Stimulated activated CD4-positive, alpha-beta T cell treated with anti-CD3 and anti-CD28 coated beads, Interleukin-2, amount 100 ng/mL, for 4 hours (primary cell): ENCODE results near the gene NEK9.
A peak's percentile ranks its signal among the peaks of the same experiment; 100 is the strongest.
"Not testable (repeated sequence)": the region's sequence is repeated elsewhere in the genome, so short reads cannot be mapped to it uniquely, and the experiment has no call there.

Experiments used
- DNase-seq: peaks from one replicate; pipeline ENCODE4 v3.0.0-alpha.2; 2020; ENCODE audit warnings: low read depth

The NEK9 gene

DNA sequence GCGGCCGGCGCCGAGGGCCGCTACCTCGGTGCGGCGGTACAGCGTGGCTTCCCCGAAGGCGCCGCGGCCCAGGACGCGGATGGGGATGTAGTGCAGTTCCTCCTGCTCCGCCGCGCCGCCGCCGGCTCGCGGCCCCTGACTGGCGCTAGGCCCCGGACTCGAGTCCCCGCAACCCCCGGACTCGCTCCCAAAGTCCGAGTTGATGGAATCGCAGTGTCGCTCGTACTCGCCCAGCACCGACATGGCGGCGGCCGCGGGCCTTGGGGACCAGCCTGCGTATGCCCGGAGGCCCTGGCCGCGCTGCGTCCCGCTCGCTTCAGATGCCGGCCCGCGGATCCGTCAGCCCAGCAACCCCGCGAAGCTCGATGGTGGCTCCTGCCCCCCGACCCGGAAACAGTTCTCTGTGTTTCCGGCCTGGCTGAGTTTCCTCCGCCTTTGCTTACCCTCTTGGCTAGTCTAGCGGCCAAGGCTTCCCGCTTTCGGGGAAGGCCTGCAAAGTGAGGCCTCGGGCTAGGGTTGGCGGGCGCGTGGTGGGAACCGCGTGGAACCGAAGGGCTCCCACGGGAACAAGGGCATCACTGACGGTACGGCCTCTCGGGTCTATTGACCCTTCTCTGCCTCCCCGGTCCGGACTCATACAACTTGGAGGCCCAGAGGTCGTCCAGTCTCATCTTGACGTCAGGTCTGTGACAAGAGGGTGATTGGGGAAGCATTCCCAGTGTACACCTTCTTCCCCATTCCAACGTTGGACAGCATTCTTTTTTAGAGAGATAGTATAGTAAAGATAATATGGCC is at the start of gene NEK9:
TSS of gene NEK9 (minus strand) at position 370 of the 795 bp plus-strand sequence. CDS start at position 243, 127 bp downstream.
- peak; percentile 77 for DNase-seq

DNA sequence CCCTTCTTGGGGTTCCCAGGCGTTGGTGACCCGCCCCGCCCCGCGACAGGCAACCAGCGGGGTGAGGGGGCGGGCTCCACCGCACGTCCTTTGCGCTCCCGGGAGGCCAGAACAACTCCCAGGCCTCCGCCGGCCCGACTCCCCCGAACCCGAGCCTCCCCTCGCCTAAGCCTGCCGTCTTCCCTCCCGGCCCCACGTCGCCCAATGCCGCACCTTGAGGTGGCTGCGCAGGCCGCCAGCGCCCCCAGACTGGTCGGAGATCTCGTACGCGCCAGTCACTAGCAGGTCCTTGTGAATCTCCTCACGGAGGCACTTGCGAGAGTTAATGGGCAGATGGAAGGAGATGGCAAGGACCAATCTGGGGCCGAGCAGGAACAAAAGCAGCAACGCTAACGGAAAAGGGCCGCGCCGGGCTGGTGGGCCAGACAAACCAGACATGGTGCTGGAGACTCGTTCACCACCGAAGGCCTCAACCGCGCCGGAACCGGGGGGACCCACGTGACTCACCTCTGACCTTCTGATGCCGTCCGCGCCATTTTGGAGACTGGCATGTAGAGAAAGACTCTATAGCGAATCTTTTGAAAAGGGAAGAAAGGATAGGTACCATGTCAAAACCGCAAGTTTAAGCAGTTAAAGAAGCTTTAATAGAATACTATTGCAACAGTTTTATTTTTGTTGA is 49.4 kb upstream of the NEK9 start, which contains the start of gene TMED10:
TSS of gene TMED10 (minus strand) at position 471 of the 679 bp plus-strand sequence. CDS start at position 438, 33 bp downstream.
- peak; percentile 81 for DNase-seq

DNA sequence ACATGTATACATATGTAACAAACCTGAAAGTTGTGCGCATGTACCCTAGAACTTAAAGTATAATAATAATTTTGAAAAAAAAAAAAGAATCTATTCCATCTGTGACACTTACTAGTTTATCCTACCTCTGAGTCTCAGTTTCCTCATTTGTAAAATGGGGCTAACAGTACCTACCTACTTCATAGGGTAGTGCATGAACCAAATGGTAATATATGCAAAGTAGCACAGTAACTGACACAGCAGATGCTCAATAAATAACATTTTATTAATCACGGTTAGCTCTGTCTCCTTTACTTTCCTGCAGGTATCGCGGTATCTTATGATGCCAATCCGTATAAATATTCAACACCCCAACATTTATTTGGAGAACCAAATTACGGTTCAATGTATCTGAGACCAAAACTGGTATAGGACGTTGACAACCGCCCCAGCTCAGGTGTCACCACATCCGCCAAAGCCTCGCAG is 48.9 kb upstream of the NEK9 start:
- no peak for DNase-seq

DNA sequence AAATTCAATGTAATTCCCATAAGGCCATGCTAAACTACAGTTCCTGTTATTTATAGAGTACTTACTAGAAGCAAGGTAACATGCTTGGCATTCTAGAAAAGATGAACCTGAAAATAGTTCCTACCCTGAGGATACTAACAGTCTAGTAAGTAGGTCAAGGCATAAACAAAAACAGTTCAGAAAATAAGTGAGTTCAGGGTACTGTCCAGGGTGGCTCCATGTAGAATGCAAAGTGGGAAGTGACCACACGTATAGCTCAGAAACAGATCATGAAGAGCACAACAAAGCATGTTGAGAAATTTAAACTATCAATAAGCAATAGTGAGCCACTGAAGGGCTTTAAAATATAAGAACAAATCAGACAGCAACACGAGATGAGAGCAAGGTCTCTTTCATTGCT is 47.2 kb upstream of the NEK9 start:
- no peak for DNase-seq

DNA sequence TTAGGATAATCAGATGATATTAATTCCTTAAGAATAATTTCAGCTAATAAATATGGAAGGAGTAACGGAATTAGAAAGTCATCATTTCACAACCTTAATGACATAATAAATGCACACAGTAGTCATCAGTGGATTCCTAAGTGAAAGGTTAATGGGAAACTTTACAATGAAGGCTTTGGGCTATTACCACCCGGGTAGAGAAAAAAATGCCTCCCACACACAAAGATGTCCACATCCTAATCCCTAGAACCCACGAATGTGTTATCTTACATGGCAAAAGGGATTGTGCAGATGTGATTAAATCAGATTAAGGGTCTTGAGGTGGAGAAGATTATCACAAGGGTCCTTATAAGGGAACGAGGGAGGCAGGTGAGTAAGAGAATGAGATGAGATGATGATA is 43.9 kb upstream of the NEK9 start:
- no peak for DNase-seq

DNA sequence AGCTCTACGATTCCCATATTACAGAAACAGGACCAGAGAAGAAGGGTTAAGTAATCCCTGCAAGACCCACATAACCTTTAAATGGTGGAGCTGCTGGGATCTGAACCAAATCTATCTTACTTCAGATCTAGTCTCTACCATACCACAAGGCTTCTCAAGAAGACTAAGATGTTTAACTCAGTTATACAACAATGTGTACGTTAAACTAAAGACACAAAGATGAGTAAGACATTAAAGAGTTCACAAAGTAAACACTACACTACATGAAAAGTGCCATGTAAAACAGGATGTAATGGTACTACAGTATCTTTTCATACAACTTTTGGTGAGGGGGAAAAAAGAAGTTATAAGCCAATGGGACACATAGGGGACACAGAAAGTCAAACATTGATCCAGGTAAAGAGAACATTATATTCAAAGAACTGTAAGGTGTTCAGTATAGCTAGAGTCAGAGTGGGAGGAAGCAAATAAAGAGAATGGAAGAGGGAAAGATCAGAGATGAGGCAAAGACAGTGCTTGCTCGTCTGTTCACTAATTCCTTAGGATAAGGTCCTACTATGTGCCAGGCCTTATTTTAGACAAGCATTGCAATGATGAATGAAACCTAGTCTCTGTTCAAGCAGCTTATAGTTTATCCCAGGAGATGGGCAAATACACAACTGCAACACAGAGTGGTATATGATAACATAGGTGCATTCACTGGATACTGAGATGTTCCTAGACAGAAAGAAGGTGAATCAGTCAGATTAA is 41.9 kb upstream of the NEK9 start:
- no peak for DNase-seq

DNA sequence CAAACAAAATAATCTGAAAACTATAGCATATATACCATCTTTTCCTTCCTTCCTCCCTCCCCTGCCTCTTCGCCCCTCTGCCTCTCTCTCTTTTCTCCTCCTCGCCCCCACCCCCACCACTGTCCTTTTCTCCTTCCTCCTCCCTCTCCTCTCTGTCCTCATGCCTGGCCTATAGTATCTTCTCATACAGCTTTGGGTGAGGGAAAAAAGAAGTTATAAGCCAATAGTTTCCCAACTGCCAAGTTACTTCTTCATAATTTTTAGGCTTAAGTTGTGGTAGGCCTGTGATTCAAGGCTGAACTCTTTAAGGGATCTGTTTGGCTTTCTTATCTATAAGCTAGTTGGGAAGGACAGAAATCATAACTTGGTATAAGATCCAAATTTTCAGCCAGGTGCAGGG is 40.5 kb upstream of the NEK9 start:
- DNase-seq, result no peak

DNA sequence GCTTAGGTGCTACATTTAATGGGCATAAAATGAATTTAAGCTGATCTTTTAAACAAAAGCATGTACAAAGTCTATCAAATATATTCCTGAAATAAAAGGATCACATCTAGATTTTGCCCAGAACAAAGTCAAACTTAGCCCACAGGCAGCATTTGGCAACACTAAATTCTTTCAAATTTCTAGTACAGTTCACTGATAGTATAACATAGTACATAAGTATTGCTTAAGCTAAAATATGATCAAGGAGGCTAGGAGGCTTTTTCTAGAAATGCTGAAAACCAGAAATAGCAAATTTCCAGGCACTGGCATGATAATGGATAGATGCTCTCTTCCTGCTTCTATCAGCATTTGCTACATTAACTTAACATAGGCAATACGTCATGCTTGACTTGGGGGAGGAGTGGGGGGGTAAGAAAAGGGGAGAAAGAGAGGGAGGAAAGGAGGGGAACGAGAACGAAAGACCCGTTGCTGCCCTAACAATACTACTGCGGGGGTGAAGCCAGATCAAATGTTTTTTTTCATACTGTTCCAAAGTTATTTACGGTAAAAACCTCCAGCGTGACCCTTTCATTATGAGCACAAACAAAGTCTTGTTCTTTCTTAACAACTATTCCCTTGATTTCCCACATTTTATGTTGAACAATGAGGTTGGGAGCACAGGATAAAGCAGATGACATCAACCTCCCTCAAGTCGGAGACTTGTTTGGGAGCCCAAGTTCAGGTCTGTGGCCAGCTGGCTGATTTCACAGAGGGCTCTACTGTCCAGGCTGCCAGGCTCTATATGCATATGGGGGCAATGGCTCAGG is 38.9 kb upstream of the NEK9 start:
- DNase-seq, result no peak

DNA sequence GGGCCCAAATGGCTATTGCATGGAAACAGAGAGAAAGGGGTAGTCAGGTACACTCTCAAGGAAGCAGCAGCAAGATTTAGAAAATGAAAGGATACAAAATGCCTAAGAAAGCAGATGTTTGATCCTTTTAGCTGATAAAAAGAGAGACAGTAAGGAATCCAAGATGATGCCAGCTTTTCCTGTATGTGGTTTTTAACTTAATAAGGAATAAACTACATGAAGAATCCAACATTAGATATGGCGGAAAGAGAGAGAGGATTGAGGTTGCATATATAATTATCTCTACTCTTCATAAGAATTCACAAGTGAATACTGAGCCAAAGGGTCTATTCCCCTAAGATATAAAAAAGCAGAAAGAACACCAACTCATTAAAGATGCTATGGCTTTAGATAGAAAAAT is 38.0 kb upstream of the NEK9 start:
- DNase-seq, result no peak

DNA sequence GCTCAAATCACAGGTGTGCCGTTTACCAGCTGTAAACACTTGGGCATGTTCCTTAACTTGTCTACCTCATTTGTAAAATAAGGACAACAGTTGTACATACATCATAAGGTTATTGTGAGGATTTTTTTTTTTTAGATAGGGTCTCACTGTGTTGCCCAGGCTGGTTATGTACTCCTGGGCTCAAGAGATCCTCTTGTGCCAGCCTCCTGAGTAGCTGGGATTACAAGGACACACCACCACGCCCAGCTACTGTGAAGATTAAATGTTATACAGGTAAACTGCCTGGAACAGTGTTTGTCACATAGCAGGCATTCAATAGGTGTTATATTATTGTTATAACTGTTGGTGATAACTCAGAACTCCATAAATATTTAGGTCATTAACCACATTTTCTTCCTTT is 36.8 kb upstream of the NEK9 start:
- no peak for DNase-seq

DNA sequence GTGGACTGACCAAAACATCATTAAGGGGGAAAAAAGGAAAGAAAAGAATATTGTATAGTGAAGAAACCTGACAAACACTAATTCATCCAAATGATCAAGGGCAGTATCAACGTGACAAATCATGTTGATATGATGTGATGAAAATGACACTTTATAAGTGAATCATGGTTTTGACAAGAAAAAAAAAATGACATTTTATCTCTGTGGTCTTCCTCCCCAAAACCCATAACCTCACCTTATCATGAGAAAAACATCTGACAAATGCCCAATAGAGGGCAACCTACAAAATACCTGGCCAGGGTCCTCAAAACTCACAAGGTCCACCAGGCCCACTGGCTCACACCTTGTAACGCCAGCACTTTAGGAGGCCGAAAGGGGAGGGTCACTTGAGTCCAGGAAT is 35.8 kb upstream of the NEK9 start:
- DNase-seq, result no peak

DNA sequence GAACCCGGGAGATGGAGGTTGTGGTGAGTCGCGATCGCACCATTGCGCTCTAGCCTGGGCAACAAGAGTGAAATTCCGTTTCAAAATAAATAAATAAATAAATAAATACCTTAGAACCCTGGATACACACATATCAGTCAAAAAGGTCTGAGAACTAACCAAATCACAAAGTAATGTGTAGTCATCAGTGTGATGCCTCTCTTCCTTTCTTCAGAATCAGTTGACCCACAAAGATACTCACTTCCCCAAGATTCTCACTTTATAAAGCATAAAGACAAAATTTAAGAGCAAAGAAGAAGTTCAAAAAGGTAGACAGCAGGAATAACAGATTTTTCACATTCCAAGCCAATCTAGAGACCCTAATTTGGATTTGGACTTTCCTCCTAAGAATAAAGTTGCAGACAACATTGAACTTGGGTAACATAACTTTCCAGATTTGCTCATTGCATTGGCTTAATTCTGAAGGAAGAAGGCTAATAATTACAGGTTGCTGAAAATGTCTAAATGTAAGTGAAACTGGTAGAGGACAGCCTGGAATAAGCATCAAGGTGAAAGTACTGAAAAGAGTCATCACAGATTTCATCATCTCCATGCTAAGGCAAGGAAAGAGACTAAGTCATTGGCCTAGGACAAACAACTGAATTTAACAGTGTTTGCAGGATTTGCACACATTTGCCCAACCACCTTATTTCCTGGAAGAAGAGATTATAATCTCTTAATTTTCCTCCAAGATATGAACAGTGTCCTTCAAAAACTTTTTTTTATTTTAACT is 32.2 kb upstream of the NEK9 start:
- no peak for DNase-seq

DNA sequence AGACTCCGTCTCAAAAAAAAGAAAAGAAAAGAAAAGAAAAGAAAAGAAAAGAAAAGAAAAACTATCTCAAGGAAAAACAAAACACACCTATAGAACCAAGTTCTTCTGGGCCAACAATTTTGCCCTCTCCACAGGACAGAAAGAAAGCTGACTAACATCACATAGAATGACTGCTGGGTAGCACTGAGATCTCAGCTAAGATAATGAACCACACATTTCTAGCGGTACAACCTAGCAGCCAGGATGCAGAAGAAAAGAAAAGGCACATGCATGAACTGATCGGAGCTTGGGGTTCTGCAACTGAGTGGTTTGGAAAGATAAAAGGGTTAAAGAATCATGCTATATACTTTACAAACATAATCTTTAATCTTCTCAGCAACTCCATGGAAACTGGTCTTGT is 30.1 kb upstream of the NEK9 start:
- DNase-seq, result no peak

DNA sequence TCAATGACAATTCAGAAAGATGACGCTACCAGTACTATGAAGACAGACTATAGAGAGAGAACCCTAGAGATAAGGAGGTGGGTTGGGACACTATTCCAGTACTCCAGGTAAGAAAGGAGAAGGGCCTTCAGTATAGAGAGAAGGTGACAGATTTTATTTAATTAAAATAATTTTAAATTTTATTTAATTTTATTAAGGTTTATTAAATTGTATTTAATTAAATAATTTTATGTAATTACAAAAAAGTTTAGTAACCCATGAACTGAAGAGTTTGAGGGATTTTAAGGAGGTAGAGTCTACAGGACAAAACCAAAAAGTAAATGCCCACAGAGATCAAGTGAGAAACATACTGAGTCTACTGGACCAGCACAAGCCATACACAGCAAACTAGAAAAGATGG is 29.3 kb upstream of the NEK9 start:
- DNase-seq, result no peak

DNA sequence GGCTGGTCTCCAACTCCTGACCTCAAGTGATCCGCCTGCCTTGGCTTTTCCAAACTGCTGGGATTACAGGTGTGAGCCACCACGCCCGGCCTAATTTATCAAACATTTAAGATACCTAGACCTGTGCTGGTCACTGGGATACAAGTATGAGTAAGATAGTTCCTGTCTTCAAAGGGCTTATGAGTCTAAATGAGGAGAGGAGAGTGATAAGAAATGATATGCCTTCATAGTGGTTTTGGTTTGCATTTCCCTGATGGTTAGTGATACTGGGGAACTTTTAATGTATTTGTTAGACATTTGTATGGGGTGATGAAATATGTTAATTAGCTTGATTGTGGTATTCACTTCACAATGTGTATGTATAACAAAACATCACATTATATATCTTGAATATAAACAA is 28.3 kb upstream of the NEK9 start:
- DNase-seq, result no peak

DNA sequence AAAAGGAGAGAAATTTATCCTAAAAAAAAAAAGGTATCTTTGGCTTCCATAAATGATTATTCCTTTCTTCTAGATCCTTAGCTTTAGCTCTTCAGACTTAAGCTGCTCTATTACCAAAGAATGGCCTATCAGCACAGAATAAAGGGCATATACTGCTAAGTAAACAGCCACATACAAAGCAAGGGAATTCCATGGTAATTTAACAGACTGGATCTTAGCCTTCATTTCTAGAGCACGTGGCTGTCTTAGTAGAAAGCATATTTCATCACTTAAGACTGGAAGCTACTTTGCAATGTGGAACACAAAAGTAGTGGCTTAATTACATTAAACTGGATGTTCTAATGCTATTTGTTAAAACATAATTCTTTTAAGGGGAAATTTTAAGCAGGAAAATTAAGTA is 26.4 kb upstream of the NEK9 start:
- DNase-seq, result no peak

DNA sequence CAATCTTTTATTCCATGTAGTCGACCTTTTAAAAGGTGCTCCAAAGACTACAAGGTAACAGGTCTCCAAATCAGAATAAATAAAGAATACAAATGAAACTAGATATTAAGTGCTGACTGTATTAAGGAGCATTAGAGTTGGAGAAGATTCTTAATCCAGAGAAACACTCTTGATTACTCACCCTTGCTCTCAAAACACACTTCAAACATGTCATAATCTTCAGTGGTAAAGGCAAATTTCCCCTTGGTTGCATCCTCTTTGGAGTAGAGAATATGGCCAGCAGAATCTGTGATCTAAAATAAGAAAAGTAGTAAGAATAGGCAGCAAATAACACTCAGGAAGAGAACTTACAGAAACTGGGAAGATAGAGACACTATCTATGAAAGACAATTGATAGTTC is 25.0 kb upstream of the NEK9 start:
- DNase-seq, result no peak

DNA sequence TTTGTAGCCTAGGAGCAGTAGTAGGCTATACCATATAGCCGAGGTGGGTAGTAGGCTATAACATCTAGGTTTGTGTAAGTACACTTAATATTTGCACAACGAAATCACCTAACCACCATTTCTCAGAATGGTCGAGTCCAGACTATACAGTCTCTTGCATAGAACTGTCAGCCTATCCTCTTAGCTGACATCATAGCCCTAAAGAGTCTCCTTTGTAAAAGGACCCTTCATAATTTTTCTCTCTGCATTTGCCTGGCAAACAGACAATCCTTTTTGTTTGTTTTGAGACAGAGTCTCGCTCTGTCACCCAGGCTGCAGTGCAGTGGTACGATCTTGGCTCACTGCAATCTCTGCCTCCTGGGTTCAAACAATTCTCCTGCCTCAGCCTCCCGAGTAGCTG is 23.8 kb upstream of the NEK9 start:
- not testable (repeated sequence) for DNase-seq

DNA sequence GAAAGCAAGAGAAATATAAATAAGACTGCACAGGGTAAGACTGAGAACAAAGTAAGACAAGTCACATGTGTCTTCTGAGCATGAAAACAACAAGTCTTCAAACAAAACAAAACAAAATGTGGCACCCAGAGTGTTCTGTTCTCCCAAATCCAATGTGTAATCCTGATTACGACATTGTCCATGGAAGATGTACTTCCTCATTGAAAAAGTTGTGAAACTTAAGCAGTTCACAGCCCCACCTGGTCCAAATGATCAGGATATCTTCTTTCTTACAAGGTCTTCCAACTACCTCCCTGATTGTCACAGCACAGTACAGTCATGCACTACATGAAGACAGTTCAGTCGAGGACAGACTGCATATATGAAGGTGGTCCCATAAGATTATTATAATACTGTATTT is 23.3 kb upstream of the NEK9 start:
- DNase-seq, result no peak

DNA sequence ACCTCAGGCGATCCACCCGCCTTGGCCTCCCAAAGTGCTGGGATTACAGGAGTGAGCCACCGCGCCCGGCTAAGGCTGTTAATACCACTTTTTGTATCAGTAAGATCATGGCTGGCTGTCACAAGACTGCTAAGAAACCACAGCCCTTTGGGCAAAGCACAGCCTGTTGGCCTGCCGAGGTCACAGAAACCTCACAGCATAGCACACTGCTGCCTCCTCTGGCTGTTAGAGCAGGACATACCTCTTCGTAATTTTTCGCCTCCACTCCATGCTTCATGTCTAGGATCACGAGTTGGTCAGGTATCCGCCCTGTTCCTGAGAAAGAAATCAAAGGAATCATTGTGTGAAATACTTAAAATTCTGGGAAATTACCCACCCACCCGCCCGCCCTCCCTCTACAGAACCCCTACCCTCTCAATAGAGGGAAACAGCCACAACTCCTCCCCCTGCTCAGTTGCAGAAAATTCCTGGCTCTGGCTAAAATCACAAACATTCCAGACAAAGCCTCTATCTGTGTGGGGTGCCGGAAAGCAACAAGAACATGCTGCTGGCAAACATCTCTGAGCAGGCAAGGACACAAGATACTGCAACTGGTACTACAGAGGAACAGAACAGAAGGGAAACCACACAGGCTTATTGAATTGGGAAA is 20.7 kb upstream of the NEK9 start:
- no peak for DNase-seq

DNA sequence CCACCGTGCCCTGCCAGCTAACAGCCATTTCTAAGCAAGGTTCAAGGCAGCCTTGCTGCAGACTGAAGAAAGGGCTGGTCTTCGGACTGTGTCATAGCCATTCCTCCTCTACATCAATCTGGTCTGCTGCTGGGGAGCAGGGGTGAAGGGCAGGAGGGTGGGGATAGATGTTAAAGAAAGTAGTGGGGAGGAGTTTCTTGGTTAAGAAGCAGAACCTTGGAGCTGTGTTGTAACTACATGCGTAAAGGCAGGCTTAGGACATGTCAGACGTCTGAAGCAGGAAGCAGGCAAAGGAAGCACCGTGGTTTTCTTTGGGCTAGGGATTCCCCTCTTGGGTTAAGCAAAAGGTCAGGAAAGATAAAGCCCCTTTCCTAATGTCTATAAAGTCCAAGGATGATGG is 18.1 kb upstream of the NEK9 start:
- no peak for DNase-seq
